HepG2 (cell line): ENCODE measurements around the gene CATSPERE. TPM values are rescaled to one million over a fixed set of nuclear protein-coding genes. Genes with fewer than 3 reads are reported as not detected.

ENCODE experiments used
- CREB1 ChIP-seq, 2 experiments: fragments of 450-650 bp in 1 of 2; IDR thresholded peaks; 2 replicates each; pipeline ENCODE4 v1.6.1; 2016 to 2017; ENCODE audit warnings: control low read depth in 1 of 2, mild to moderate bottlenecking in 1 of 2, missing compliant biosample characterization in 1 of 2, missing genetic modification characterization in 1 of 2
- ESRRA ChIP-seq: sonication (generic); formaldehyde crosslinking; IDR thresholded peaks from 2 replicates; pipeline ENCODE4 v1.5.1; 2020; ENCODE audit warnings: mild to moderate bottlenecking, low read depth, missing genetic modification reagents
- MED1 ChIP-seq: sonication (generic); formaldehyde crosslinking; IDR thresholded peaks from 2 replicates; pipeline ENCODE4 v1.4.0; 2020; ENCODE audit warnings: missing genetic modification reagents
- NR2C2 ChIP-seq: sonication (generic); formaldehyde crosslinking; IDR thresholded peaks from 2 replicates; pipeline ENCODE4 v1.4.0; 2020; ENCODE audit warnings: missing genetic modification reagents, mild to moderate bottlenecking, moderate library complexity, borderline replicate concordance
- REL ChIP-seq: sonication (generic); formaldehyde crosslinking; conservative IDR thresholded peaks from 2 replicates; pipeline ENCODE4 v1.8.0; 2022; ENCODE audit warnings: mild to moderate bottlenecking, missing genetic modification reagents, moderate library complexity
- RFX5 ChIP-seq: IDR thresholded peaks from 2 replicates; pipeline ENCODE4 v1.6.1; 2011; ENCODE audit warnings: low read depth, low read length, improper control_type of control experiment
- SKI ChIP-seq: fragments of 450-650 bp; IDR thresholded peaks from one replicate; pipeline ENCODE4 v1.6.1; 2018; ENCODE audit warnings: mild to moderate bottlenecking; ENCODE audit not compliant: partially characterized antibody
- SRY ChIP-seq: sonication (generic); formaldehyde crosslinking; IDR thresholded peaks from 2 replicates; pipeline ENCODE4 v1.8.0; 2022; ENCODE audit warnings: mild to moderate bottlenecking, missing genetic modification reagents
- SYNCRIP ChIP-seq: fragments of 200-400 bp; formaldehyde crosslinking; IDR thresholded peaks from 2 replicates; pipeline ENCODE4 v1.6.1; 2018; ENCODE audit warnings: mild to moderate bottlenecking, low read depth, low read length; ENCODE audit not compliant: insufficient read depth
- XRCC5 ChIP-seq: fragments of 200-400 bp; formaldehyde crosslinking; optimal IDR thresholded peaks from 2 replicates; pipeline ENCODE3; 2017; ENCODE audit warnings: mild to moderate bottlenecking, low read length
- ZFY ChIP-seq: sonication (generic); formaldehyde crosslinking; IDR thresholded peaks from 2 replicates; pipeline ENCODE4 v1.4.0; 2020; ENCODE audit warnings: missing genetic modification reagents
- ZNF263 ChIP-seq: sonication (generic); formaldehyde crosslinking; IDR thresholded peaks from 2 replicates; pipeline ENCODE4 v1.4.0; 2020; ENCODE audit warnings: missing genetic modification reagents
- ZNF619 ChIP-seq: sonication (generic); formaldehyde crosslinking; IDR thresholded peaks from 2 replicates; pipeline ENCODE4 v1.4.0; 2020; ENCODE audit warnings: mild to moderate bottlenecking, missing genetic modification reagents
- ZNF878 ChIP-seq: sonication (generic); formaldehyde crosslinking; IDR thresholded peaks from 2 replicates; pipeline ENCODE4 v1.8.1; 2023; ENCODE audit warnings: mild to moderate bottlenecking, missing genetic modification reagents, moderate library complexity
- ZSCAN31 ChIP-seq: sonication (generic); formaldehyde crosslinking; IDR thresholded peaks from 2 replicates; pipeline ENCODE4 v1.5.0; 2020; ENCODE audit warnings: low read depth, mild to moderate bottlenecking, missing genetic modification reagents
- polyA plus RNA-seq, 8 experiments: library from polyadenylated mRNA; depleted of rRNA in 3 of 8; stranded (reverse) in 7 of 8; unstranded in 1 of 8; fragments of >200 nt; fragmentation: Illumina TruSeq in 4 of 8; extraction: Trizol in 4 of 8; gene quantifications; 2 replicates each; pipeline versions ENCODE4 v1.2.1 to v1.2.3, GENCODE V29; 2011 to 2016; ENCODE audit warnings: low read depth in 4 of 8, missing spikeins in 1 of 8, mixed read lengths in 1 of 8; ENCODE audit not compliant: insufficient read depth in 1 of 8
- total RNA-seq, 5 experiments: library from RNA; depleted of rRNA; stranded (reverse); fragments of >200 nt; fragmentation: Illumina TruSeq; extraction: Trizol; gene quantifications; 2 replicates each; pipeline ENCODE4 v1.2.3, GENCODE V29; 2016; ENCODE audit warnings: low read depth in 1 of 5
- TF ChIP-seq, protein P1 (sequence below): sonication (generic); formaldehyde crosslinking; IDR thresholded peaks from 2 replicates; pipeline ENCODE4 v1.5.1; 2020; ENCODE audit warnings: missing genetic modification reagents, mild to moderate bottlenecking, borderline replicate concordance
- TF ChIP-seq, protein P2 (sequence below): sonication (generic); formaldehyde crosslinking; IDR thresholded peaks from 2 replicates; pipeline ENCODE4 v1.8.0; 2022; ENCODE audit warnings: missing genetic modification reagents, low read depth, mild to moderate bottlenecking, borderline replicate concordance
- TF ChIP-seq, protein P3 (sequence below): sonication (generic); formaldehyde crosslinking; IDR thresholded peaks from 2 replicates; pipeline ENCODE4 v1.5.1; 2020; ENCODE audit warnings: missing genetic modification reagents, mild to moderate bottlenecking, borderline replicate concordance
- TF ChIP-seq, protein P4 (sequence below): sonication (generic); formaldehyde crosslinking; IDR thresholded peaks from 2 replicates; pipeline ENCODE4 v1.9.0; 2021; ENCODE audit warnings: missing genetic modification reagents, borderline replicate concordance
- TF ChIP-seq, protein P5 (sequence below): sonication (generic); formaldehyde crosslinking; IDR thresholded peaks from 2 replicates; pipeline ENCODE4 v1.8.1; 2023; ENCODE audit warnings: missing genetic modification reagents, mild to moderate bottlenecking, borderline replicate concordance
- TF ChIP-seq, protein P6 (sequence below): sonication (generic); formaldehyde crosslinking; conservative IDR thresholded peaks from 2 replicates; pipeline ENCODE4 v1.4.0; 2020; ENCODE audit warnings: missing genetic modification reagents
- TF ChIP-seq, protein P7 (sequence below): sonication (generic); formaldehyde crosslinking; IDR thresholded peaks from 2 replicates; pipeline ENCODE4; 2020; ENCODE audit warnings: missing genetic modification reagents, mild to moderate bottlenecking, borderline replicate concordance

Gene CATSPERE
- total and polyA plus RNA-seq, 2 of the 13 experiments (the other 11 are each of a cell fraction or from before 2014, with no cell fraction given) = 0.34 to 0.51 TPM

DNA sequence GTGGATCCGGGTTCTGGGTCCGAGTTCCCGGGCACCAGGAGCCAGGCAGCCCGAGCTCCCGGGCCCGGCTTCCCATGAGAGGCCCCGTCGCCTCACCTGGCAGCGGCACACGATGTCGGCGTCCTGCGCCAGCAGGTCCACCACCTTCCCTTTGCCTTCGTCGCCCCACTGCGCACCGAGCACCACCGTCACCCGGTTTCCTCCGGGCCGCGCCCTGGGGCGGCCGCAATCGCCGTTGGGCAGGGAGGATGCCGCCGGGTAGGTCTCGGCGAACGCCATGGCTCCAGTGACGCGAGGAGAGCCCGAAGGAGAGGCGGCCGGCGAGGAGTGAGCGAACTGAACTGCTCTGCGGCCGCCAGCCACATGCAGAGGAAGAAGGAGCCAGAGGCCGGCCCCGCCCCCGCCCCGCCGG, 9.5 kb upstream of the CATSPERE start, which contains the start of gene ADSS2 (continued):
- TF ChIP-seq, protein P1, sequence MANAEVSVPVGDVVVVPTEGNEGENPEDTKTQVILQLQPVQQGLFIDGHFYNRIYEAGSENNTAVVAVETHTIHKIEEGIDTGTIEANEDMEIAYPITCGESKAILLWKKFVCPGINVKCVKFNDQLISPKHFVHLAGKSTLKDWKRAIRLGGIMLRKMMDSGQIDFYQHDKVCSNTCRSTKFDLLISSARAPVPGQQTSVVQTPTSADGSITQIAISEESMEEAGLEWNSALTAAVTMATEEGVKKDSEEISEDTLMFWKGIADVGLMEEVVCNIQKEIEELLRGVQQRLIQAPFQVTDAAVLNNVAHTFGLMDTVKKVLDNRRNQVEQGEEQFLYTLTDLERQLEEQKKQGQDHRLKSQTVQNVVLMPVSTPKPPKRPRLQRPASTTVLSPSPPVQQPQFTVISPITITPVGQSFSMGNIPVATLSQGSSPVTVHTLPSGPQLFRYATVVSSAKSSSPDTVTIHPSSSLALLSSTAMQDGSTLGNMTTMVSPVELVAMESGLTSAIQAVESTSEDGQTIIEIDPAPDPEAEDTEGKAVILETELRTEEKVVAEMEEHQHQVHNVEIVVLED = no peak
- TF ChIP-seq RFX5 (no peak), SYNCRIP (no peak), ZFY (peak; percentile 77), ZSCAN31 (peak; percentile 90), ZNF263 (CRISPR knock-in tag) (no peak), ZNF878 (CRISPR knock-in tag) (no peak), MED1 (CRISPR knock-in tag) (no peak), NR2C2 (CRISPR knock-in tag) (no peak; the same call in 1 of the 2 replicates), ESRRA (no peak), ZNF619 (CRISPR knock-in tag) (no peak), SKI (no peak), CREB1 (IDR thresholded peaks at IDR 0.05) (no peak), CREB1 (CRISPR knock-in tag; IDR thresholded peaks at IDR 0.05) (no peak), REL (CRISPR knock-in tag) (no peak), SRY (CRISPR knock-in tag) (no peak), XRCC5 (no peak)
- TF ChIP-seq, protein P2, sequence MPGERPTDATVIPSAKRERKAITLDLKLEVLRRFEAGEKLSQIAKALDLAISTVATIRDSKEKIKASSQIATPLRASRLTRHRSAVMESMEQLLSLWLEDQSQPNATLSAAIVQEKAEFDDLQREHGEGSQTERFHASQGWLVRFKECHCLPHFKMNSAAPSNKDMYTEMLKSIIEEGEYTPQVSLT (CRISPR knock-in tag) = no peak
- TF ChIP-seq, protein P3, sequence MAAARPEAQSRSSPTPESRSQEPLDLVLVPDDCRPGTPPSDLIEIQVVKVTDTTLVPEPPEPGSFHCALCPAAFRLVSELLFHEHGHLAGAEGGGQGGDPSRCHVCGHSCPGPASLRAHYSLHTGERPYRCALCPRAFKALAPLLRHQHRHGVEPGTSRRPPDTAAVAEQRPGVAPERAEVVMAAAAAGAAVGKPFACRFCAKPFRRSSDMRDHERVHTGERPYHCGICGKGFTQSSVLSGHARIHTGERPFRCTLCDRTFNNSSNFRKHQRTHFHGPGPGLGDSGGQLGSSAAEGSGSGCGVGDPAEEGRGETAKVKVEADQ (CRISPR knock-in tag) = no peak
- TF ChIP-seq, protein P4, sequence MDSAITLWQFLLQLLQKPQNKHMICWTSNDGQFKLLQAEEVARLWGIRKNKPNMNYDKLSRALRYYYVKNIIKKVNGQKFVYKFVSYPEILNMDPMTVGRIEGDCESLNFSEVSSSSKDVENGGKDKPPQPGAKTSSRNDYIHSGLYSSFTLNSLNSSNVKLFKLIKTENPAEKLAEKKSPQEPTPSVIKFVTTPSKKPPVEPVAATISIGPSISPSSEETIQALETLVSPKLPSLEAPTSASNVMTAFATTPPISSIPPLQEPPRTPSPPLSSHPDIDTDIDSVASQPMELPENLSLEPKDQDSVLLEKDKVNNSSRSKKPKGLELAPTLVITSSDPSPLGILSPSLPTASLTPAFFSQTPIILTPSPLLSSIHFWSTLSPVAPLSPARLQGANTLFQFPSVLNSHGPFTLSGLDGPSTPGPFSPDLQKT (CRISPR knock-in tag) = no peak
- TF ChIP-seq, protein P5, sequence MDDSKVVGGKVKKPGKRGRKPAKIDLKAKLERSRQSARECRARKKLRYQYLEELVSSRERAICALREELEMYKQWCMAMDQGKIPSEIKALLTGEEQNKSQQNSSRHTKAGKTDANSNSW = peak; percentile 33; the same call in 1 of the 2 replicates
- TF ChIP-seq, protein P6, sequence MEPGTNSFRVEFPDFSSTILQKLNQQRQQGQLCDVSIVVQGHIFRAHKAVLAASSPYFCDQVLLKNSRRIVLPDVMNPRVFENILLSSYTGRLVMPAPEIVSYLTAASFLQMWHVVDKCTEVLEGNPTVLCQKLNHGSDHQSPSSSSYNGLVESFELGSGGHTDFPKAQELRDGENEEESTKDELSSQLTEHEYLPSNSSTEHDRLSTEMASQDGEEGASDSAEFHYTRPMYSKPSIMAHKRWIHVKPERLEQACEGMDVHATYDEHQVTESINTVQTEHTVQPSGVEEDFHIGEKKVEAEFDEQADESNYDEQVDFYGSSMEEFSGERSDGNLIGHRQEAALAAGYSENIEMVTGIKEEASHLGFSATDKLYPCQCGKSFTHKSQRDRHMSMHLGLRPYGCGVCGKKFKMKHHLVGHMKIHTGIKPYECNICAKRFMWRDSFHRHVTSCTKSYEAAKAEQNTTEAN (CRISPR knock-in tag) = peak; percentile 15; the same call in 1 of the 2 replicates
- TF ChIP-seq, protein P7, sequence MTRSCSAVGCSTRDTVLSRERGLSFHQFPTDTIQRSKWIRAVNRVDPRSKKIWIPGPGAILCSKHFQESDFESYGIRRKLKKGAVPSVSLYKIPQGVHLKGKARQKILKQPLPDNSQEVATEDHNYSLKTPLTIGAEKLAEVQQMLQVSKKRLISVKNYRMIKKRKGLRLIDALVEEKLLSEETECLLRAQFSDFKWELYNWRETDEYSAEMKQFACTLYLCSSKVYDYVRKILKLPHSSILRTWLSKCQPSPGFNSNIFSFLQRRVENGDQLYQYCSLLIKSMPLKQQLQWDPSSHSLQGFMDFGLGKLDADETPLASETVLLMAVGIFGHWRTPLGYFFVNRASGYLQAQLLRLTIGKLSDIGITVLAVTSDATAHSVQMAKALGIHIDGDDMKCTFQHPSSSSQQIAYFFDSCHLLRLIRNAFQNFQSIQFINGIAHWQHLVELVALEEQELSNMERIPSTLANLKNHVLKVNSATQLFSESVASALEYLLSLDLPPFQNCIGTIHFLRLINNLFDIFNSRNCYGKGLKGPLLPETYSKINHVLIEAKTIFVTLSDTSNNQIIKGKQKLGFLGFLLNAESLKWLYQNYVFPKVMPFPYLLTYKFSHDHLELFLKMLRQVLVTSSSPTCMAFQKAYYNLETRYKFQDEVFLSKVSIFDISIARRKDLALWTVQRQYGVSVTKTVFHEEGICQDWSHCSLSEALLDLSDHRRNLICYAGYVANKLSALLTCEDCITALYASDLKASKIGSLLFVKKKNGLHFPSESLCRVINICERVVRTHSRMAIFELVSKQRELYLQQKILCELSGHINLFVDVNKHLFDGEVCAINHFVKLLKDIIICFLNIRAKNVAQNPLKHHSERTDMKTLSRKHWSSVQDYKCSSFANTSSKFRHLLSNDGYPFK (CRISPR knock-in tag) = no peak; the same call in 1 of the 2 replicates
